Testis (tissue), 2 donors: ENCODE data around the gene TMEM45B.
"Not testable (repeated sequence)": the region's sequence is repeated elsewhere in the genome, so short reads cannot be mapped to it uniquely, and the experiment has no call there.

ENCODE experiments used
- CTCF ChIP-seq, 3 experiments: fragments of 450-650 bp in 2 of 3; fragments of 200-600 bp in 1 of 3; sonication (generic) in 1 of 3; IDR thresholded peaks; one replicate each; pipeline ENCODE4 v1.5.1; 2016 to 2019; ENCODE audit warnings: antibody characterized with exemption in 3 of 3, mild to moderate bottlenecking in 2 of 3, moderate library complexity in 1 of 3
- POLR2A ChIP-seq: fragments of 450-650 bp; IDR thresholded peaks from one replicate; pipeline ENCODE4 v1.6.1; 2017; ENCODE audit warnings: antibody characterized with exemption, mild to moderate bottlenecking, moderate library complexity

GRCh38 chr11:129829497-129829896 lies 13.8 kb downstream of the TMEM45B start:
- not testable (repeated sequence) for TF ChIP-seq CTCF (IDR thresholded peaks at IDR 0.05); POLR2A
